ENCODE results near the gene GALNT10. TPM values are rescaled to one million over a fixed set of nuclear protein-coding genes. Genes with fewer than 3 reads are reported as not detected.

The GALNT10 gene
- polyA plus RNA-seq, 1 experiment = 93.1 TPM

DNA sequence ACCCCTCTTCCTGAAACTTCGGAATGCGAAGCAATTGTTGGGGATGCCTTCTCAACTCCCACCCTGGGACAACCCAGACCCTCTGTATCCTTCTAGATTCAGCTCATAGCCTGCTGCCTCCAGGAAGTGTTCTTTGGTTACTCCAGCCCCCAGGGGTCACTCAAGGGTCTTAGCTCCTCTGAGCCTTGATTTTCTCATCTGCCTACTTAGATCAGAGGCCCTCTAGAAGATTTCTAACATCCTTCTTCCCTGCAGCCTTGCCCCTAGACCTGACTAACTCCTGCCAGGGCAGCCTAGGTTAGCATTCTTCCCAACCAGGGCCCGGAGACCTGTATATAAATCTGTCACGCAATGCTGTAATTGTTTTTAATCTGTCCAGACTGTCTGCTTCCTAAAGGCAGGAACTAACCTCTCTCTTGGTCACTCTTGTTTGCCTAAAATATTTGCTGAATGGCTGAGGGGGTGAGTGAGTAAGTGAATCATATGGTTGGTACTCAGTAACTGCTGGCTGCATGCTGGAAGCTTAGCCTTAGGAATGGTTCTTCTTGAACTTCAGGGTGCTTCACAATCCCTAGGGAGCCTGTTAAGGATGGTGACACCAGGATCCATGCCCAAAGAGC lies 8.2 kb downstream of the GALNT10 start:
- Histone ChIP-seq H3K27me3 (ENCODE audit: control insufficient read depth, insufficient read depth, low read length) (no peaks in the 10 kb centered on the region), H3K4me3 (ENCODE audit: low read depth, low read length) (no peak overlapping the region), H3K27ac (ENCODE audit: low read depth, low read length) (peak overlapping the region; percentile 75), H3K9me3 (ENCODE audit: control insufficient read depth, insufficient read depth, low read length) (no peaks in the 10 kb centered on the region)
- ChIA-PET CTCF (interaction anchor here (1.3 to 3.9 kb wide), 12 partner anchors 8 to 251 kb away, joined by 3 to 57 read pairs (median 10); partner anchors contain the start of gene GALNT10), POLR2A (interaction anchor here (0.8 to 1.3 kb wide), 2 partner anchors 8 to 13 kb away, joined by 5 to 10 read pairs; partner anchors contain the start of gene GALNT10)
- TF ChIP-seq, protein P1, sequence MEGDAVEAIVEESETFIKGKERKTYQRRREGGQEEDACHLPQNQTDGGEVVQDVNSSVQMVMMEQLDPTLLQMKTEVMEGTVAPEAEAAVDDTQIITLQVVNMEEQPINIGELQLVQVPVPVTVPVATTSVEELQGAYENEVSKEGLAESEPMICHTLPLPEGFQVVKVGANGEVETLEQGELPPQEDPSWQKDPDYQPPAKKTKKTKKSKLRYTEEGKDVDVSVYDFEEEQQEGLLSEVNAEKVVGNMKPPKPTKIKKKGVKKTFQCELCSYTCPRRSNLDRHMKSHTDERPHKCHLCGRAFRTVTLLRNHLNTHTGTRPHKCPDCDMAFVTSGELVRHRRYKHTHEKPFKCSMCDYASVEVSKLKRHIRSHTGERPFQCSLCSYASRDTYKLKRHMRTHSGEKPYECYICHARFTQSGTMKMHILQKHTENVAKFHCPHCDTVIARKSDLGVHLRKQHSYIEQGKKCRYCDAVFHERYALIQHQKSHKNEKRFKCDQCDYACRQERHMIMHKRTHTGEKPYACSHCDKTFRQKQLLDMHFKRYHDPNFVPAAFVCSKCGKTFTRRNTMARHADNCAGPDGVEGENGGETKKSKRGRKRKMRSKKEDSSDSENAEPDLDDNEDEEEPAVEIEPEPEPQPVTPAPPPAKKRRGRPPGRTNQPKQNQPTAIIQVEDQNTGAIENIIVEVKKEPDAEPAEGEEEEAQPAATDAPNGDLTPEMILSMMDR (IDR thresholded peaks at IDR 0.05; ENCODE audit: low read depth, low read length) = no peak
- peak; percentile 58 for DNase-seq (ENCODE audit: low read depth, low spot score)

DNA sequence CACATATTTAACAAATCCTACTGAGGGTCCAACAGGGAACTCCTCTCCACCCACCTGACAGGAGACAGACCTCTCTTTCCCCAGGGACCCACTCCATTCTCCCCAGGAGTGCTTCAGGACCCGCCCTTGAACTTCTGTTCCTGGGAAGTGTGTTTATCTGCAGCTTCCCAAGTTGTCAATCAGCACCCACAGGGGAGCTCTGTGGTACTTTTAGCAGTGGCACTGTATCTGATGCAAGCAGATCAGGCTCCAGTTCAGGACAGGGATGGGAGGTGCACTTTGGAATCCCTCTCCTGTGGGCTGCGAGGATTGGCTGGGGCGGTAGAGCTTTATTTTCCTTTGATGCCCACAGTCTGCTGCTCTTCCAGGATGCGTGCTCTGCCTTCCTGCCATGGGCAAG lies 8.7 kb downstream of the GALNT10 start:
- POLR2A ChIA-PET = interaction anchor here (0.8 to 1.3 kb wide), 2 partner anchors 9 to 12 kb away, joined by 5 to 10 read pairs; partner anchors contain the start of gene GALNT10
- DNase-seq (ENCODE audit: low read depth, low spot score) = no peak
- CTCF ChIA-PET = interaction anchor here (1.4 to 3.9 kb wide), 6 partner anchors 9 to 250 kb away, joined by 3 to 57 read pairs (median 8); partner anchors contain the start of gene GALNT10
- no peaks in the 10 kb centered on the region for H3K9me3 ChIP-seq (ENCODE audit: control insufficient read depth, insufficient read depth, low read length)
- TF ChIP-seq, protein P1 (IDR thresholded peaks at IDR 0.05; ENCODE audit: low read depth, low read length) = no peak
- peak overlapping the region; percentile 75 for H3K27ac ChIP-seq (ENCODE audit: low read depth, low read length)
- H3K27me3 ChIP-seq (ENCODE audit: control insufficient read depth, insufficient read depth, low read length) = no peaks in the 10 kb centered on the region
- H3K4me3 ChIP-seq (ENCODE audit: low read depth, low read length) = no peak overlapping the region

DNA sequence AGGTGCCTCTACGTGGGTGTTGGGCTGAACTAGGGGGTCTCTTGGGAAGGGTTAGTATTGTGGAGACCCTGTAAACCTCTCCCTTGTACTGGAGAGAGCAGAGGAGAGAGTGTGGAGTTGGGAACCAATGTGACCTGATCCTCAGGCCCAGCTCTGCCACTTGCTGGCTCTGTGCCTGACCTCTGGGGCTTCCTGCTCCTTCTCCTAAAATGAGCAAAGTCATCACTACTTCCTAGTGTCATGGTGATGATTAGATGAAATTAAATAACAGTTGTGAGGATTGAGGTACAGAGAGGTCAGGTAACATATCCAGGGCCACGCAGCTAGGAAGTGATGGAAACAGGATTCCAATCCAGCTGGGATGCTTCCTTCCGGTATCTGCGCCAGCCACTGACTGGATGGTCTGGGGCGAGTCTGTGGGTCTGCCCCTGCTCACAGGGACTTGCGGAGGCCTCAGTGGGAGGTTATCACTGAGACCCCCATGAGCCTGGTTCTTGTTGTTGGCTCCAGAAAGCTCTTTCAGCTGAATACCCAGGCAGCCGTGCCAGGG lies 9.2 kb downstream of the GALNT10 start:
- peak overlapping the region; percentile 75 for H3K27ac ChIP-seq (ENCODE audit: low read depth, low read length)
- CTCF ChIA-PET = interaction anchor here (1.6 to 3.9 kb wide), 4 partner anchors 10 to 205 kb away, joined by 3 to 57 read pairs (median 8); partner anchors contain the start of gene GALNT10
- H3K27me3 ChIP-seq (ENCODE audit: control insufficient read depth, insufficient read depth, low read length) = no peaks in the 10 kb centered on the region
- no peak overlapping the region for H3K4me3 ChIP-seq (ENCODE audit: low read depth, low read length)
- POLR2A ChIA-PET = no interaction called here
- no peak for DNase-seq (ENCODE audit: low read depth, low spot score)
- no peaks in the 10 kb centered on the region for H3K9me3 ChIP-seq (ENCODE audit: control insufficient read depth, insufficient read depth, low read length)
- TF ChIP-seq, protein P1 (IDR thresholded peaks at IDR 0.05; ENCODE audit: low read depth, low read length) = no peak

DNA sequence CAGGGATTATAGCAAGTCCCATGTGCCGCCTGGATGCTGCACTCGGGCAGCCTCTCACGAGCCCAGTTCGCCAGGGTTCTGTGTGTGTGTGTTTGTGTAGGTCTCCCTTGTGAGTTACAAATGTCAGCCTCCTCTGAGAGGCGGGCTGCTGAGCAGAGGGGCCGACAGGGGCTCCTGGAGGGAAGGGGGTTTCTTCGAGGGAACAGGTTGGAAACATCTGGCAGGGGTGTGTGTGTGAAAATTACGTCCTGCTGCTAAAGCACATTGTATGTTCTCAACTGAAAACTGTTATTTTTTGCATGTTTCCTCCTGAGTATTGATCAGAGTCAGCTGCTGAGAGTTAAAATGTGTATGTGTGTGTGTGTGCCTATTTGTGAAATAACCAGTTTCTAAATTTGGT lies 9.7 kb downstream of the GALNT10 start:
- Histone ChIP-seq H3K9me3 (ENCODE audit: control insufficient read depth, insufficient read depth, low read length) (no peaks in the 10 kb centered on the region), H3K27ac (ENCODE audit: low read depth, low read length) (no peak overlapping the region), H3K4me3 (ENCODE audit: low read depth, low read length) (no peak overlapping the region), H3K27me3 (ENCODE audit: control insufficient read depth, insufficient read depth, low read length) (no peaks in the 10 kb centered on the region)
- TF ChIP-seq, protein P1 (IDR thresholded peaks at IDR 0.05; ENCODE audit: low read depth, low read length) = no peak
- ChIA-PET POLR2A (no interaction called here), CTCF (interaction anchor here (2.0 to 2.6 kb wide), 2 partner anchors 10 to 128 kb away, joined by 7 to 8 read pairs; partner anchors contain the start of gene GALNT10)
- no peak for DNase-seq (ENCODE audit: low read depth, low spot score)
